Right atrium auricular region (tissue), 2 donors: ENCODE results near the gene OAS3. TPM values are rescaled to one million over a fixed set of nuclear protein-coding genes. Genes with fewer than 3 reads are reported as not detected.

Experiments used
- DNase-seq: peaks from one replicate; pipeline ENCODE4 v3.0.0-alpha.2; 2019; ENCODE audit warnings: low spot score
- H3K27ac ChIP-seq, 2 donors: fragments of 200-600 bp; sonication (generic); 1 replicate in 1 of 2; 2 replicates in 1 of 2; pipeline ENCODE4 v1.5.1; 2016 to 2019
- H3K27me3 ChIP-seq, 2 donors: fragments of 200-600 bp; sonication (generic); one replicate each; pipeline versions ENCODE4 v1.5.1 to v1.6.0; 2017 to 2019
- H3K36me3 ChIP-seq: fragments of 200-600 bp; sonication (generic); one replicate; pipeline ENCODE4 v1.5.1; 2016
- H3K4me1 ChIP-seq, 2 donors: fragments of 200-600 bp; sonication (generic); one replicate each; pipeline versions ENCODE4 v1.5.1 to v1.6.0; 2017 to 2019
- H3K4me3 ChIP-seq, 2 donors: fragments of 200-600 bp; sonication (generic); 1 replicate in 1 of 2; 2 replicates in 1 of 2; pipeline ENCODE4 v1.5.1; 2017 to 2019; ENCODE audit warnings: mild to moderate bottlenecking in 1 of 2, moderate library complexity in 1 of 2
- H3K9me3 ChIP-seq, 2 donors: fragments of 200-600 bp; sonication (generic); one replicate each; pipeline ENCODE4 v1.5.1; 2019
- total RNA-seq, 2 donors: library from RNA; depleted of rRNA; stranded (reverse); fragments of >200 nt; gene quantifications; one replicate each; pipeline ENCODE4 v1.1.0, GENCODE V29; 2016
- TF ChIP-seq, protein P1 (sequence below), 2 donors: fragments of 200-600 bp; sonication (generic); IDR thresholded peaks; one replicate each; pipeline ENCODE4 v1.5.1; 2019; ENCODE audit warnings: antibody characterized with exemption in 2 of 2

The OAS3 gene
- total RNA-seq, 2 donors from 2014 or later = 2.7 to 5.8 TPM

DNA sequence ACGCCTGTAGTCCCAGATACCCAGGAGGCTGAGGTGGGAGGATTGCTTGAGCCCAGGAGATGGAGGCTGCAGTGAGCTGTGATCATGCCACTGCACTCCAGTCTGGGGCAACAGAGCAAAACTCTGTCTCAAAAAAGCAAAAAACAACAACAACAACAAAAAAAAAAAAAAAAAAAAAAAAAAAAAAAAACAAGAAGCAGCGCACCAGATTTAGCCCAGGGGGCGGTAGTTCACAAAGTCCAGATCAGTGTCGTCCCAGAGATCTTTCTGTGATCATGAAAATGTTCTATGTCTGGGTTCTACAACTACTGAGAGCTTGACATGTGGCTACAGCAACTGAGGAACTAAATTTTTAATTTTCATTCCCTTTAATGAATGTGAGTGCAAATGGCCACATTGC is 67.5 kb downstream of the OAS3 start:
- no peaks in the 10 kb centered on the region for H3K4me1 ChIP-seq
- peaks cover 12% of the 10 kb centered on the region for H3K36me3 ChIP-seq
- H3K9me3 ChIP-seq = peaks cover 0 to 2% of the 10 kb centered on the region in 2 donors
- TF ChIP-seq, protein P1, sequence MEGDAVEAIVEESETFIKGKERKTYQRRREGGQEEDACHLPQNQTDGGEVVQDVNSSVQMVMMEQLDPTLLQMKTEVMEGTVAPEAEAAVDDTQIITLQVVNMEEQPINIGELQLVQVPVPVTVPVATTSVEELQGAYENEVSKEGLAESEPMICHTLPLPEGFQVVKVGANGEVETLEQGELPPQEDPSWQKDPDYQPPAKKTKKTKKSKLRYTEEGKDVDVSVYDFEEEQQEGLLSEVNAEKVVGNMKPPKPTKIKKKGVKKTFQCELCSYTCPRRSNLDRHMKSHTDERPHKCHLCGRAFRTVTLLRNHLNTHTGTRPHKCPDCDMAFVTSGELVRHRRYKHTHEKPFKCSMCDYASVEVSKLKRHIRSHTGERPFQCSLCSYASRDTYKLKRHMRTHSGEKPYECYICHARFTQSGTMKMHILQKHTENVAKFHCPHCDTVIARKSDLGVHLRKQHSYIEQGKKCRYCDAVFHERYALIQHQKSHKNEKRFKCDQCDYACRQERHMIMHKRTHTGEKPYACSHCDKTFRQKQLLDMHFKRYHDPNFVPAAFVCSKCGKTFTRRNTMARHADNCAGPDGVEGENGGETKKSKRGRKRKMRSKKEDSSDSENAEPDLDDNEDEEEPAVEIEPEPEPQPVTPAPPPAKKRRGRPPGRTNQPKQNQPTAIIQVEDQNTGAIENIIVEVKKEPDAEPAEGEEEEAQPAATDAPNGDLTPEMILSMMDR (IDR thresholded peaks at IDR 0.05) = no peak
- no peak overlapping the region for H3K4me3 ChIP-seq
- H3K27ac ChIP-seq = no peak overlapping the region
- DNase-seq = no peak
- no peaks in the 10 kb centered on the region for H3K27me3 ChIP-seq

DNA sequence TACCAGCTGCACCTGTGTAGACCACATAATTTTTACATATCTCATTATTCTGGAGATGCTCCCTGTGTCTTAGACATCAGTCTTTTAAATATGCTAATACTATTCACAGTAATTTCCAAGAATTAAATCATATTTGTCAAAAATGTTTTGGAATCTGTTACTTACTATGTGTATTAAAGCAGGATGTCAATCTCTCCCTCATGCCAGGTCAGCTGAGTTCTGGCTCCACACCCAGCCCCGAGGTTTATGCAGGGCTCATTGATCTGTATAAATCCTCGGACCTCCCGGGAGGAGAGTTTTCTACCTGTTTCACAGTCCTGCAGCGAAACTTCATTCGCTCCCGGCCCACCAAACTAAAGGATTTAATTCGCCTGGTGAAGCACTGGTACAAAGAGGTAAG is 67.9 kb downstream of the OAS3 start:
- Histone ChIP-seq H3K27me3 (no peaks in the 10 kb centered on the region), H3K4me1 (no peaks in the 10 kb centered on the region), H3K36me3 (peaks cover 16% of the 10 kb centered on the region), H3K9me3 (peaks cover 0 to 7% of the 10 kb centered on the region in 2 donors), H3K4me3 (no peak overlapping the region), H3K27ac (no peak overlapping the region)
- no peak for DNase-seq
- TF ChIP-seq, protein P1 (IDR thresholded peaks at IDR 0.05) = no peak

DNA sequence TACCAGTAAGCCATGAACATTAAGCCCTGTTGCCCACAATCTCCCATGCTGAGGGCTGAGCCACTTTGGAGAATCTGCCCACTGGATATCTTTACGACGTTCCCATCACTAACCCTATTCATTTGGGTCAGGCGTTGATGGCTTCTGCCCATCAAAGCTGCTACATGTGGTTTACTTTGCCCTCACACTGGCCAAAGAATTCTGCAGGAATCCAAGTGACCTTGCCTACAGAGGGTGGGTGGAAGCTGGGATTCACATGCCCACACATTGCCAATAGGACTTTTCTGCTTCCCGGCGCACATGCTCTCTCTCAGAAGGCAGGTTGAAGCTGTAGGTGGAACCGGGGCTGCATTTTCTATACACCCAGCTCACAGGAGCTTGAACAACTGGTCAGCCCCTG is 68.4 kb downstream of the OAS3 start:
- Histone ChIP-seq H3K27ac (no peak overlapping the region), H3K27me3 (no peaks in the 10 kb centered on the region), H3K9me3 (peaks cover 0 to 10% of the 10 kb centered on the region in 2 donors), H3K36me3 (peaks cover 17% of the 10 kb centered on the region), H3K4me3 (no peak overlapping the region), H3K4me1 (no peaks in the 10 kb centered on the region)
- TF ChIP-seq, protein P1 (IDR thresholded peaks at IDR 0.05) = no peak
- DNase-seq = no peak

DNA sequence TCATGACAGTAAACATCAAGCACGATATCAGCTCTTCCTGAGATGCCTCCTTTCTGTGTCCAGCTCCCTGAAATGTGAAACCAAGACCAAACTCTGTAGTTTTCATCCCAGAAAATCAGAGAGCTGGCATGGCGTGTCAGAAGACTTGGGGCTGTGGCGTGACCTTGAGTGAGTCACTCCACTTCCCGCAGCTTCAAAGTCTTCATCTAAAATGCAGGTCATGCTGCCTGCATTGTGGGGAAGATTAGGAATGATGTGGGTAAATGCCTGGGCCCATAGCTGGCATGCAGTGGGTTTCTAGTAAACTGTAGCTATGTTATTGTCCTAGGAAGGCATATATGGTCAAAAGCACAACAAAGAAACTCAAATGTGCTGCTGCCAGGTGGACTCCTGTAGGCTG is 68.9 kb downstream of the OAS3 start:
- TF ChIP-seq, protein P1 (IDR thresholded peaks at IDR 0.05) = no peak
- Histone ChIP-seq H3K36me3 (peaks cover 17% of the 10 kb centered on the region), H3K4me1 (no peaks in the 10 kb centered on the region)

DNA sequence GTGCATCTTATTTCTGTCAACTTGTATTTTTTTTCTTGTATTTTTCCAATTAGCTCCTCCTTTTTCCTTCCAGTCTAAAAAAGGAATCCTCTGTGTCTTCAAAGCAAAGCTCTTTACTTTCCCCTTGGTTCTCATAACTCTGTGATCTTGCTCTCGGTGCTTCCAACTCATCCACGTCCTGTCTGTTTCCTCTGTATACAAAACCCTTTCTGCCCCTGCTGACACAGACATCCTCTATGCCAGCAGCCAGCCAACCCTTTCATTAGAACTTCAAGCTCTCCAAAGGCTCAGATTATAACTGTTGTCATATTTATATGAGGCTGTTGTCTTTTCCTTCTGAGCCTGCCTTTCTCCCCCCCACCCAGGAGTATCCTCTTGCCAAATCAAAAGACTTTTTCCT is 72.4 kb downstream of the OAS3 start:
- Histone ChIP-seq H3K4me3 (no peak overlapping the region), H3K27ac (no peak overlapping the region), H3K36me3 (peaks cover 17% of the 10 kb centered on the region), H3K4me1 (no peaks in the 10 kb centered on the region), H3K9me3 (peaks cover 0 to 10% of the 10 kb centered on the region in 2 donors), H3K27me3 (no peaks in the 10 kb centered on the region)
- TF ChIP-seq, protein P1 (IDR thresholded peaks at IDR 0.05) = no peak
- DNase-seq = no peak

More for the DNA sequence above, 68.9 kb downstream of the OAS3 start:
- Histone ChIP-seq H3K4me3 (no peak overlapping the region), H3K9me3 (peaks cover 0 to 10% of the 10 kb centered on the region in 2 donors), H3K27ac (no peak overlapping the region), H3K27me3 (no peaks in the 10 kb centered on the region)
- DNase-seq = no peak

DNA sequence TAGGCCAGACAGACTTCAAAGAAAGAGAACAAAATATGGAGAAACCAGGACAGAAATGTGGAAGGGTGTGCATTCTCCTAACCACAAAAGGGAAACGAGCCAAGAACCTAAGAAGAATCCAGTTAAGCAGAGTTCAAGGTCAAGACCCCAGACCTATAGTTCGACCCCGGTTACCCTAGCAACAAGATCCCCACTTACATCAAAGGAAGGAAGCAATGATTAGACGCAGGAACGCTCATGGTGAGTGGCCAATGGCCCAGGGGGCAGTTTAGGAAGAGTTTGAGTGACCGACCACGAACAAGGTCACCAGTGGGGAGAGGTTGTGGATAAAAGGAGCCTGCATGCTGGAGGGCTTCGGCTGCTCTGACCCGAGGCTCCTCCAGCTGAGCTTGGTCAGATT is 76.3 kb downstream of the OAS3 start:
- peaks cover 8% of the 10 kb centered on the region for H3K36me3 ChIP-seq
- H3K27ac ChIP-seq = no peak overlapping the region
- H3K9me3 ChIP-seq = peaks cover 0 to 10% of the 10 kb centered on the region in 2 donors
- DNase-seq = no peak
- H3K4me3 ChIP-seq = no peak overlapping the region
- H3K4me1 ChIP-seq = no peaks in the 10 kb centered on the region
- TF ChIP-seq, protein P1 (IDR thresholded peaks at IDR 0.05) = no peak
- no peaks in the 10 kb centered on the region for H3K27me3 ChIP-seq
